ENCODE results near the gene COL6A1.

COL6A1 gene

DNA sequence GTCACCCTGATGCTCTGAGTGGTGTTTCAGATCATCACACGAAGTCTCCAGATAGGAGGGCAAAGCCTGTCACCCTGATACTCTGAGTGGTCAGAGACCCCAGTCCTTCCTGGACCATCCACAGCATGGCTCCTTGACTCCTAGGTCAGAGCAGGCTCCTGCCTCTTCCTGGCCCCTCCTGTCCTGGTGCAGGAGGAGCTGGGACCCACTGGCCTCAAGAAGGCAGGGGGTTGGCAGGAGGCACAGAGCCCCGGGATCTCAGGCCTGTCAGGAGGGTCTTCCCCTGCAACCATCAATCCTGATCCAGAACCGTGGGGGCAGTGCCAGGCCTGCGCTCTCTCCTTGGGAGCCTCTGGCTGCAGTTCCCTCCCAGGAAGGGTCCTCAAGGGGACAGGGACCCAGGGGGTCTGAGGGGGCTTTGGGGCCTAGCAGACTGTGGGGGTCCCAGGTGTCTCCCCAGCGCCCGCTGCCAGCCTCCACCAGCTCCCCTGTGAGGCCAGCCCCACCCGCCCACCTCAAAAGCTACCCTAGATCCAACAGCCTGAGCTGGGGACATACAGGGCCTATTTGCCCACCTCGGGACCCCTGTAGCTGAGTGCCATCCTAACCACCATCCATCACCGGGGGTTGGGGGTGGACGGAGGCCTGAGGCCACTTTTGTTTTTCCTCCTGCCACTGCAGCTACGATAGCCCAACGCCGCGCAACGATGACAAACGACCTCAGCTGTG is 27.5 kb downstream of the COL6A1 start:
- DNase-seq = no peak

DNA sequence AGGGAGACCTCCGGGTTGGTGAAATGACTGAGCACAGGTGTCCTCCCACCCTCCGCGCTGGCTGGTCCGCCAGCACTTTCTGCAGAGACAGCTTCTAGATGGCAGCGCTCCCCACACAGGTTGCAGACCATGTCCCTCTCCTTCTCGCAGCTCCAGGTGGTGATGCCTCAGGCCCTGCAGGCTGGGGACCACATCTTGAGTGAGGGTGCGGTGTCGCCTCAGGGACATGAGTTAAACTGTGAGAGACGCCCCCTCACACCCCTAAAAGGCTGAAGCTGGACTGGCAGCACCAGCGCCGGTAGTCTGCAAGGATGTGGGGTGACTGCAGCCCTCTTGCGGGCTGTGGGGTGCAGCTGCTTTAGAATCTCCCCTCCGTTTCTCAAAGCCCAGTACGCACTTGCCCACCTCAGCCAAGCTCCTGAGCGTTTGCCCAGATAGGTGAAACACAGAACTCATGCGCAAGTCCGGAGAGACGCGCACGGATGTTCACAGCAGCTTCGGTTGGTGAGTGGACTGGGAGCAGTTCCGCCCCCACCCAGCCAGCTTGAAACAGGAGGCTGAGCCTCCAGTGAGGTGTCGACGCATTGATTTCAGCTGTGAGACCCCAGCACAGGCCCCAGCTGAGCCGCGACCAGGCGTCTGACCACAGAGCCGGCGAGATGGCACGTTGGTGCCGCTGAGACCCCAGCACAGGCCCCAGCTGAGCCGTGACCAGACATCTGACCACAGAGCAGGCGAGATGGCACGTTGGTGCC is 28.6 kb downstream of the COL6A1 start:
- no peak for DNase-seq

DNA sequence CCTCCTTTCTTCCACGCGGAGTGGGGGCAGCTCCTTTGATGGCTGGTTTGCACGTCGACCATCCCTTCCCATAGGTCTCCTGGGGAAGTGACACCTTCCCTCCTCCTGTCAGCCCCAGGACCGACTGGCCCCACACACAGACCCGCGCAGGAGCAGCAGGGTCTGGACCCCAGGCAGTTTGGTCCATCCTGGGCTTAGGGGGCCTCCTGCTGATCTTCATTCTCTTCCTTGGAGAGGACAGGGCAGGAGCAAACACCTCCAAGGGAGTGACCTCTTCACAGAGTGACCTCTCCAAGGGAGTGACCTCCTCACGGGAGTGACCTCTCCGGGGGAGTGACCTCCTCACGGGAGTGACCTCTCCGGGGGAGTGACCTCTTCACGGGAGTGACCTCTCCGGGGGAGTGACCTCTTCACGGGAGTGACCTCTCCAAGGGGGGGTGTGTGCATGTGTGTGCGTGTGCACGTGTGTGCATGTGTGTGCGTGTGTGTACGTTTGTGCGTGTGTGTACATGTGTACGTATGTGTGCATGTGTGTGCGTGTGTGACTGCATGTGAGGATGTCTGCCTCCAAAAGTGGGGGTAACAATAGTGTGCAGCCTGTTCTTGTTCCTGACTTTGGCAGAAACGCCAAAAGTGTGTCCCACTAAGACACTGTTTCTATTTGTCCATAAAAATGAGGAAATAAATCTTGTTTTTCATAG is 29.8 kb downstream of the COL6A1 start:
- DNase-seq = no peak

DNA sequence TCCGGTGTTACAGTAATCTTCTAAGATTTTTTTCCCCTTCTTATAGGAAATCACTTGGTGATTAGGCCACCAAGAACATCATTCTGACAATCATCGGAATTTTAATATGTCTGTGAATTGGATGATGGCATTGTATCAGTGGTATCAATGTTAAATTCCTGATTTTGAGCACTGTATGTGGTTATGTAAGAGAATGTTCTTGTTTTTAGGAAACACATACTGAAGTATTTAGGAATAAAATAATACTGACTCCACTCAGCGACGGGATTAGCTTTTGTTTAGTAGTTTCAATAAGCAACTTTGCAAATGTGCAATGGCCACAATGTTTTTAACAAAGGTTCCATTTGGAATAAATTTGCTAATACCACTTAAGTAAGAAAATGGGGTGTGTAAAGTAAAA is 30.6 kb downstream of the COL6A1 start:
- DNase-seq = no peak

DNA sequence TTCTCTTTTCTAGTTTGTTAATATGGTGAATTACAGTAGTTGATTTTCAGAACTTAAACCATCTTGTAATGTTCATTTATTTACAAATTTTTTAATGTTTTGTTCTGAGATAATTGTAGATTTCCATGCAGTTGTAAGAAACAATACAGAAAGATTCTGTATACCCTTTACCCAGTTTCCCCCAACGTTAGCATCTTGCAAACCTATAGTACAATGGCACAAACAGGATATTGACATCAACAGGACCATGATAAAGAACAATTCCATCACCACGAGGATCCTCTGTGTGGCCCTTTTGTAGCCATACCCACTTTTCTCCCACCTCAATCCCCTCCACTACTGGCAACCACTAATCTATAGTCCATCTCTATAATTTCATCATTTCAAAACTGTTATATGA is 33.3 kb downstream of the COL6A1 start:
- no peak for DNase-seq

DNA sequence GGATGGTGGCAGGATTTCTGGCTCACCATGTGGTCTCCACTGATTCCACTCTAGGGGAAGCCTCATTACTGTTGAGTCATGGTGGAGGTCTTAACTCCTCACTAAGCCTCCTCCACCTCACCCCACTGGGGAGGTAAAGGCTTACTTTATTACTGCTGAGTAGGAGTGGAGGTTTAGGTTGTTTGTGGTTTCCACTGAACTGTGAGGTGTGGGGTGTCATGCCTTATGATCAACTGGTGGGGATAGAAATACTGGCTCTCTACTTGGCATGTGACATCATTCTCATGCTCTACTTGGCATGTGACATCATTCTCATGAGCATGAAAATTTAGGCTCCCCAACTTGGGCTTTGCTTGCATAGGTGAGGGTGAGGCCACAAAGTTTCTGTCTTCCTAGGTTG is 35.6 kb downstream of the COL6A1 start:
- DNase-seq = no peak

DNA sequence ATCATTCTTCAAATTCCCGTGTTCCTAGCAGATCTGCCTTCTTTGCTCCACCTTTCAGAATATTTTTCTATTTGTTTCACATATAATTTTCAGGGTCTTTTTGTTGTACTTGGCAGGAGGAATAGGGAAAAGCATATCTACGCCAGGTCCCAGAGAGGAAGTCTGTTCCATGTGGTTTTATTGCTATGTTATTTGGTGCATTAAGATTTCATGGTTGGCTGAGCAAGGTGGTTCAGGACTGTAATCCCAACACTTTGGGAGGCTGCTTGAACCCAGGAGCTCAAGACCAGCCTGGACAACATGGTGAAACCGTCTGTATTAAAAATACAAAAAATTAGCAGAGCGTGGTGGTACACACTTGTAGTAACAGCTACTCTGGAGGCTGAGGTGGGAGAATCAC is 36.1 kb downstream of the COL6A1 start:
- DNase-seq = no peak

DNA sequence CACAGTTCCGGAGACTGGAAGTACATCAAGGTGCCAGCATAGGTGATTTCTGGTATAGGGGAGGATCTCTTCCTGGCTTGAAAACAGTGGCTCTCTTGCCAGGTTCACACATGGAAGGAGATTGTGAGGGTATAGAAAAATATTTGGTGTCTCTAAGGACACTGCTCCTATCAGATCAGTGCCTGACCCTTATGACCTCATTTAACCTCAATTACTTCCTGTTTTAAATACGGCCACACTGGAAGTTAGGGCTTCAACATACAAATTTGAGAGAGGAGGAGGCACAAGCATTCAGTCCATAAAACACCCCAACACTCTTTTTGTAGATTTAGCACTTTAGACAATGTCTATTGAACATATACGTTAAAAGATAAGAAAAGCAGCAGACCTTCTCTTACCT is 37.0 kb downstream of the COL6A1 start:
- no peak for DNase-seq

DNA sequence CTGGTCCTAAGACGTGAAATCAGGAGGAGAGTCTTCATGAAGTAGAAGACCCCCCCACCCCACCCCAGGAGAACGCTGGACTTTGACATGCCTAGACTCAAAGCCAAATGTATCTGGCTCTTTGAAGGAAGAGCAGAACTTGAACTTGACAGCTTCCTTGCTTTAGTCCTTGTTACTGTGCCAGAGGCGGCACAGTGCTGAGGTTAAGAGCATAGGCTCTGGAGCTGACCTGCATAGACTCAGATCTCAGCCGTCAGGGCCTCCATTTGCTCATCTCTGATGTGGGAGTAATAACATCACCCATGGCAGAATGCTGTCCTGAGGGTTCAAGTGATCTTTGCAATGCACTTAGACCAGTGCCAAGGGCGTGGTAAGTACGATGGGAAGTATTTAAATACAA is 39.0 kb downstream of the COL6A1 start:
- DNase-seq = no peak

DNA sequence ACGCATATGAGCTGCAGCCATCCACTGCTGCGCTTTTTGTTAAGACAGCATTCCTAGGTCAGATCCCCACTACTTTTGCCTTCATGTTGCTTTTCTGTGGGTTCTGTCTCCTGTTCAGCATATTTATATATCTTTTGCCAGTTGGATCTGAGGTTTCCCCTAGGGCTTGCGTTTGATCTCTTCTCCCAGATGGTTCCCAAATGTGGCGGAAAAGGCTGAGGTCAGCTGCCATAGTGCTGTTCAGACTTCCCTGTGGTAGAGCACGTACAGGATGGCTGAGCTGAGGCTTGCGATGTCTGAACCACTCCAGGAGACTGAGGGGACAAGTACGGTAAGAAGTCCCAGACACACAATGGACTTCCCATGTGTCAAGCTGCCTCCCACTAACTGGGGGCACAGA is 39.8 kb downstream of the COL6A1 start:
- DNase-seq = no peak

DNA sequence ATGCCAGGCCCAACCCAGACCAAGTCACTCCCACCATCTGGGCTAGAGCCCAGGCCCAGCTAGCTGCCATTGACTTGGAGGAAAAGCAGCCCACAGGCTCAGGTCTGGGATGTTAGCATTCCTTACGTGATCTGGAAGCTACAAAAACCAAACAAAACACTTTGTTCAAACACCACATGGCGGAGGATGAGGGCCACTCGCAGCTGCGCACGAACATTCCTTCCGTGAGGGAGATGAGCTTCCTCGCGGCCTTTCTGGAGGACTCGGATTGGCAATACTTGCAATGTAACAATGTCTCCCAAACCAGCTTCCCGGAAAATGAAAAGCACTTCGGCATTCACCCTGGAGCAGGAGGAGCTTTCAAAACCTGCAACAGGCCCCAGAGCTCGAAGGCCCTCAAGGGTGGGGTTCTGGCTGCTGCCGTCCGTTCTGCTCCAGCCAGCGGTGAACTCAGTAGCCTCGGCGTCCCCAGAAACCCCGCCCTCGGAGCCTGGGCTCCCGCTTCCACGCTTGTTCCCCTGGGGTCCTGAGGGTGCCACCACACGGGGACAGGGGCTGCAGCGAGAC is 40.5 kb downstream of the COL6A1 start:
- no peak for DNase-seq

DNA sequence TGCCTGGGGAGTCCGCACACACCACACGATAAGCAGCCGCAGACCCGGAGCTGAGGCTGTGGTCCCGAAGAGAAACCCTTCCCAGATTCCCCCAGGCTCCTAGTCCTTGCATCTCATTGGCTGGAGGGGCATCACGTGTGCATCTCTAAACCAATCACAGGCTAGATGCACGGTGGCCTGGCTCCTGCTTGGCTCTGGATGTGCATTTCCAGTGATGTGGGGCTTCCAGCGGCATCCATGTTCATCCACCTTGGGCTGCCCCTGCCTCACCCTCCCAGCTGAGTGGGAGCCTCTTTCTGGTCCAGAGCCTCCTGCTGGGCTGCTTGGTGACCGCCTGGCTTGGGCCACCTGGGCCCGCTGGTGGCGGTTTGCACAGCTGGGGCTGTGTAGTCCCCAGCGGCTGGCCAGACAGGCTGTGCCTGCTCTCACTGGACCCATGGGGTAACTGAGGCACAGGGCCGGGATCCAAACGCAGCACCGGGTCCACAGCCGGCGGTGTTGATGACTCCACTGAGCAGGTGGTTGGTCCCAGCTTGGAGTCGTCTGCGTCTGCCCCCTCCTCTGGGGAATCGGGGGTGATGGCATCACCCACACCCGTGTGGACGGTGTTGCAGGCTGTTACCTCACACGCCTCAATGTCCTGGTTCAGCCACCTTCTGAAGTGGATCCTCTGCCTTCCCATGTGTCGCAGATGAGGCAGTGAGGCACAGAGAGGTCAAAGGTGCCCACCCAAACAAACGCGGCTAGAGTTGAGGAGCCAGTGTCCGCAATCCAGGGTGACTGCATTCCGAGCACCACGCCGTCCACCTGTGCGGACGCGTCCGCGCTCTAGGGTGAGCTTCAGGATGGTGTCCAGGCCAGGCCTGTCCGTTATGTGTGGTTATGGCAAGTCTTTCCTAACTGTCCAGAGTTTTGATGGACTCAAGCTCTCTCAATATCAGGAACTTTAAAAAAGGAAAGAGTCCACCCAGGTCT is 41.3 kb downstream of the COL6A1 start:
- no peak for DNase-seq

DNA sequence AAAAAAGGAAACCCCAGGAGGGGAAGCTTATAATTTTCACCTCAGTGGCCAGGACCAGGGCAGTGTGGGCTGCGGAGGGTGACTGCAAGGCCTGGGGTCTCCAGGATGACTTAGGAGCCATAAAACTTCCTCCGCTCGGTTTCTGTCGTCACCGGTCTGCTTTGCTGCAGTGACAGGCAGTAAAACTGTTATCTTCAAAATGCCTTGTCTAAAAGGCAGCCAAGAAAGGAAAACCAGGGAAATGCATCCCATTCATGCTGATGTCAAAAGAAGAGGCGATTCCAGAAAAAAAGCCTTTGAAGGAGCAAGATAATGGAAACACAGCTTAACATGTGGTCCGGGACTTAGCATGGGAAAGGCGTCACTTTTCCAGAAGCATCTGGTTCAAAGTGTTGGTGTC is 42.0 kb downstream of the COL6A1 start:
- DNase-seq = no peak

DNA sequence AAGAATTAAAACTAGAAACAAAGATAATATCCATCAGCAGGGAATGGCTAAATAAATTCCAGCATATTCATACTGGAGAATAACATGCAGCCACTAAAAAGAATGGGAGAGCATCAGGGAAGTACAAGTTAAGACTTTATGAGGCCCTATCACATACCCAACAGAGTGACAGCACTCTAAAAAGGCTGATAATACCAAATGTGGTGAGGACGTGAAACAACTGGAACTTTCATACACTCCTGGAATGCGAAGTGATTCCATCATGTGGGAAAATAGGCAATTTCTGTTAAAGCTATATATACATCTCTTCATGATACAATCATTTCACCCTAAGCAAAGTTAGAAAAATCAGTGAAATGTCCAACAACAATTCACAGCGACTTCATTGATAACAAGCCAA is 42.6 kb downstream of the COL6A1 start:
- DNase-seq = no peak

DNA sequence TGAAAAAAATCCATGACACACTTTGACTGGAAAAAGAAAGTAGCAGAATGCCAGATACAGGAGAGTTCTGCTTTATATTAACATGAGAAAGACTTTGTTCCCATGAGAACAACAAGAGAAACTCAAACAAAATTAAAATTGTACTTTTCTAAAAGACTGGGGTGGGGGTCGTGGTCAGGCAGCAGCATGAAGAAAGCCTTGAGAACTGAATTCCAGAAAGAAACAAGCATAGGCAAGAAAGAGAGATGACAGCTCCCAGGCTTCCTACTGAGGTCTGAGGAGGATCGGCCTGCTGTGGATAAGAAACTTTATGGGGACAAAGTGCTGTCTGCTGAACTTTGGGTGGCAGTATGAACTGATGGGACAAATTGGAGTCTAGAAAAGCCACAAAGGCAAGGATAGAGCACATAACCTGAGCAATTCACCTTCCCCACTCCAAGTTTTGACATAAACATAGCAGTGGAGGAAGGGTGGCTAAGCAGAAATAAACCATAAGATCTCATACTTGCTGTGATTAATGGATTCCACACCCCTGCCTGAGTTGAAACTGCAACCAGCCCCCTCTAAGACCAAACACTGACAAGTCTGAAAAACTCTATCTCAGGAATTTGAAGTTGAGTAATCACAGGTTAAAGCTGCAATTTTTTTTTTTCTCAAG is 43.7 kb downstream of the COL6A1 start:
- DNase-seq = no peak

DNA sequence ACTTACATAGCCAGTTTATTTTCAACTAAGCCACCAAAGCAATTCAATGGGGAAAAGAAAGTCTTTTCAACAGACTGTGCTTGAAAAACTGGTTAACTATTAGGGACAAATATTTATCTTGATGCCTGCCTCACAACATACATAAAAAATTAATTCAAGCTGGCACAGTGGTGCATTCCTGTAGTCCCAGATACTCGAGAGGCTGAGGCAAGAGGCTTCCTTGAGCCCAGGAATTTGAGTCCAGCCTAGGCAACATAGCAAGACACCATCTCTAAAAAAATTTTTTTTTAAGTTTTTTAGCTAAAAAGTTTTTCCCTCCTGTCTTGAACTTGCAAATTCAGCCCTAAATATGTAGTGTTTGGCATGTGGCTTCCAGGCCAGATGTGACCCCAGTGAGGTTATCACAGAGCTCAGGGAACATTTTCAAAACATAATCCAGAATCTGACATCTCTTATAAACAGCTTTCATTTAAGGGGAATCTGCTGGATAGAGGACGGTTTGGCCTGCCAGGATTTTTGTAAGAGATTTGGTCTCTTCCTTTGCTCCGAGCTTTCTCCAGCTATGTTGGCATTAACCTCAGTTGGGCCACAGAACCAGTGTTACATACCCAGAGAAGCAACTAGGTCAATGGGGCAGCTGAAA is 46.4 kb downstream of the COL6A1 start:
- DNase-seq = no peak

DNA sequence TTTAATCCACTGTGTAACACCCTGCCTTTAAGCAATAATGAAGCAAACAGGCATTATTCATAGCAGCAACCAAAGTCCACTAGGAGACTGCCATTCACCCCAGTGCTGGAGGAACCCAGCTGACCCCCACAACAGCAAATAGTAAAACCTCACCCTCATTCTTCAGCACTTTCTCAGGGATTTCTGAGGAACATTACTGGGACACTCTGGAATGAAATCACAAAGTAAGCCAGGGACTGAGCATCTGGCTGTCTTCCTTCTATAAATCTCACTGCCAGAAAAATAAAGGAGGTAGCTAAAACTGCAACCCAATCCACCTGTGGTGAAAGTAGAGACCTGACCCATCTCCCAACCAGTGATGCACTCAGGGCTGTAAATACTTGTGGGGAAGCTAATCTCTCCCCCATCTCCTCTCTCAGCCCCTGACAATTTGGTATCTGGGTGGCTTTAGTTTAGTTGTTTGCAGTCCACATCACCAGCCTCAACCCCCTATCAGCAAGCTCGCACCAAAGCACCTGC is 47.1 kb downstream of the COL6A1 start:
- DNase-seq = no peak

DNA sequence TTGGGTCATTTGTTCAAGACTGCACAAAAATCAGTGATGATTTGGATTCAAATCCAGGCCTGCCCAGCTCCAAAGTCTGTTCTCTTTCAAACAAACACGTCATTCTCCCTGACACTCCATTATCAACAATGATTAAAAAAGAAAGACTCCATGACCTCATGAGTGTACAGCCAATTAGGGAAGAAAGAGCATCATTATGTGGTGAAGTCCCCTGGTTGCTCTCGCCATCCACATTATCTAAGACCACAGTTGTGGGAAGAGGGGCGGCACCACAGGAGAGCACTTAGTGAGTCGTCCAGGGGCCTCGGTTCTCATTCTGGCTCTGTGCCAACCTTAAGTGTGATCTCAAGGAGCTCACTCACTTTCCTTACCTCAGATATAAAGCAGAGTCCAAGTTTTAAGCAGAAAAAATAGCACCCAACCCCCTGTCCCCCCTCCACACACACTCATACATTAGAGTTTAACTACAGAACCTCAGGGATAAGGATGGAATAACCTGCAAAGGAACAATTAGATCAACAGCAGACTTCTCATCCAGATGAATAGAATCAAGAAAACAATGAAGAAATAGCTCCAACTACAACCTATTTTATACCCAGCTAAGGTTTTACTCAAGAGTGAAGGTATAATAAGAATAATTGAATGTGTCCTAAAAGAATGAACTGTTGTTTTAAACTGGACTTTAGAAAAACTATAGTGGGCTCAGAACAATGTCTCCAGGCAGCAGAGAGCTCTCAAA is 47.8 kb downstream of the COL6A1 start:
- no peak for DNase-seq

DNA sequence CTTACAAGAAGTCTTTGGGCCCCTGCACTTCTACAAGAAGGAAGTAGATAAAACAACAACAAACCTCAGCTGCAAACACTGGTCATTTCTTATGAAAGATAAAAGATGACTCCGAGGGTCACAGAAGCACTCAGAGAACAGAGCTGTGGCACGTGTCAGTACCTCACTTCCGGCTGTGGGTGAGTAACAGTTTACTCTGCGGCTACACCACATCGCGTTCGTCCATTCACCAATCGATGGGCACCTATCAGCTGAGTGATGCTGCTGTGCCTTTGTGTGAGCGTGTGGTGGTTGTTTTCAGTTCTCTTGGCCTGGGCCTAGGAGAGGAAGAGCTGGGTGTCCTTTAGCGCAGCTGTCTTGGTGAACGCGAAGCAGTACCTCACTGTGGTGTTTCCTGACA is 49.9 kb downstream of the COL6A1 start:
- DNase-seq = no peak

DNA sequence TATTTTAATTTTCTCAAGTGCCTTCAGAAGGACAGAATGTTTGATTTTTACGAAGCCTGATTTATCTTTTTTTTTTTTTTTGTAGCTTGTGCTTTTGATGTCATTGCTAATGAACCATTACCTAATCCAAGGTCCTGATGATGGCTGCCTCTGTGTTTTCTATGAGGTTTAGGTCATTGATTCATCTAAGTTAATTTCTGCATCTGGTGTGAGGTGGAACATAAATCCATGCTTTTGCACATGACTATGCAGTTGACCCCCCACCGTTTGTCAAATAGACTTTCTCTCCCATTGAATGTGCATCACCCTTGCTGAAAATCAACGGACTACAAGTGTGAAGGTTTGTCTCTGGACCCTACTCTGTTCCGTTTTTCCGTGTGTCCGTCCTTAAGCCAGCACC is 50.5 kb downstream of the COL6A1 start:
- DNase-seq = no peak
